ENCODE results near the gene RYR1.

- TF ChIP-seq CTCF (IDR thresholded peaks at IDR 0.05; ENCODE audit: low read depth, low read length, poor library complexity, severe bottlenecking) (no peak), EZH2phosphoT487 (IDR thresholded peaks at IDR 0.05; ENCODE audit: borderline replicate concordance, low read length) (no peak)
Measured at GRCh38 chr19:38523319-38523718, 89.8 kb downstream of the RYR1 start.
